ENCODE measurements around the gene NTHL1.

Gene NTHL1

GRCh38 chr16:2032285-2033056 lies 15.2 kb downstream of the NTHL1 start:
- no peaks in the 10 kb centered on the region for H3K36me3 ChIP-seq (ENCODE audit: control insufficient read depth, insufficient read depth, low read length)
- no peak overlapping the region for H2AFZ ChIP-seq
- no peak overlapping the region for H3K4me3 ChIP-seq (ENCODE audit: low read depth, low read length)
- H3K27me3 ChIP-seq (ENCODE audit: control insufficient read depth, insufficient read depth, low read length) = no peaks in the 10 kb centered on the region
- H3K9me3 ChIP-seq (ENCODE audit: control insufficient read depth, low read length) = no peaks in the 10 kb centered on the region
- TF ChIP-seq CTCF (IDR thresholded peaks at IDR 0.05) = no peak
- H3K9ac ChIP-seq = no peak overlapping the region
- no peaks in the 10 kb centered on the region for H3K79me2 ChIP-seq
- H3K27ac ChIP-seq = peak overlapping the region; percentile 19
- peaks cover under 1% of the 10 kb centered on the region for H3K4me1 ChIP-seq
- no peak overlapping the region for H3K4me2 ChIP-seq (ENCODE audit: low read length)

- Histone ChIP-seq H3K4me3 (ENCODE audit: low read depth, low read length) (no peak overlapping the region), H3K27me3 (ENCODE audit: control insufficient read depth, insufficient read depth, low read length) (no peaks in the 10 kb centered on the region), H3K9ac (no peak overlapping the region), H3K36me3 (ENCODE audit: control insufficient read depth, insufficient read depth, low read length) (no peaks in the 10 kb centered on the region), H3K27ac (no peak overlapping the region), H3K4me2 (ENCODE audit: low read length) (no peak overlapping the region), H3K79me2 (no peaks in the 10 kb centered on the region), H2AFZ (no peak overlapping the region), H3K9me3 (ENCODE audit: control insufficient read depth, low read length) (no peaks in the 10 kb centered on the region), H3K4me1 (peaks cover 2% of the 10 kb centered on the region)
- TF ChIP-seq CTCF (IDR thresholded peaks at IDR 0.05) = no peak
Measured at GRCh38 chr16:2031081-2031577, 16.5 kb downstream of the NTHL1 start.

GRCh38 chr16:2030036-2030435 lies 17.6 kb downstream of the NTHL1 start:
- Histone ChIP-seq H3K4me2 (ENCODE audit: low read length) (peak overlapping the region; percentile 17), H3K4me1 (peaks cover 2% of the 10 kb centered on the region), H3K9me3 (ENCODE audit: control insufficient read depth, low read length) (no peaks in the 10 kb centered on the region), H3K4me3 (ENCODE audit: low read depth, low read length) (no peak overlapping the region), H3K36me3 (ENCODE audit: control insufficient read depth, insufficient read depth, low read length) (no peaks in the 10 kb centered on the region), H3K27me3 (ENCODE audit: control insufficient read depth, insufficient read depth, low read length) (no peaks in the 10 kb centered on the region), H3K79me2 (no peaks in the 10 kb centered on the region), H3K27ac (no peak overlapping the region), H2AFZ (no peak overlapping the region), H3K9ac (no peak overlapping the region)
- no peak for TF ChIP-seq CTCF (IDR thresholded peaks at IDR 0.05)

GRCh38 chr16:2029350-2029749 lies 18.3 kb downstream of the NTHL1 start:
- peaks cover 2% of the 10 kb centered on the region for H3K4me1 ChIP-seq
- no peak overlapping the region for H2AFZ ChIP-seq
- H3K36me3 ChIP-seq (ENCODE audit: control insufficient read depth, insufficient read depth, low read length) = no peaks in the 10 kb centered on the region
- no peak overlapping the region for H3K27ac ChIP-seq
- no peaks in the 10 kb centered on the region for H3K27me3 ChIP-seq (ENCODE audit: control insufficient read depth, insufficient read depth, low read length)
- H3K4me3 ChIP-seq (ENCODE audit: low read depth, low read length) = peak overlapping the region; percentile 14
- no peak overlapping the region for H3K9ac ChIP-seq
- no peaks in the 10 kb centered on the region for H3K9me3 ChIP-seq (ENCODE audit: control insufficient read depth, low read length)
- H3K4me2 ChIP-seq (ENCODE audit: low read length) = no peak overlapping the region
- TF ChIP-seq CTCF (IDR thresholded peaks at IDR 0.05) = no peak
- no peaks in the 10 kb centered on the region for H3K79me2 ChIP-seq

Measured in parathyroid adenoma (tissue), 2 donors.